SK-MEL-5 (cell line): ENCODE data around the gene ZNF567. TPM values are rescaled to one million over a fixed set of nuclear protein-coding genes. Genes with fewer than 3 reads are reported as not detected.
"Not testable (repeated sequence)": the region's sequence is repeated elsewhere in the genome, so short reads cannot be mapped to it uniquely, and the experiment has no call there.

Source experiments
- DNase-seq: peaks from one replicate; pipeline ENCODE4 v3.0.0-alpha.2; 2016; ENCODE audit warnings: low read depth, low spot score
- in situ Hi-C: cut with HindIII; loops from 2 replicates; pipeline ENCODE4 v1.10.0; 2016; ENCODE audit warnings: low sequenced_read_pairs, high pct_unique_total_duplicates, low pct_unique_long_range_greater_than_20kb
- total RNA-seq: library from RNA; depleted of rRNA; stranded (reverse); fragments of >200 nt; shearing (Covaris generic); gene quantifications from 2 replicates; pipeline ENCODE4 v1.2.3, GENCODE V29; 2014; rRNA removed

The ZNF567 gene
- total RNA-seq, 1 experiment from 2014 or later: 2.9 TPM

GRCh38 chr19:36747750-36748149 is 60.3 kb downstream of the ZNF567 start:
- no peak for DNase-seq
- in situ Hi-C loops: no loop called here

- in situ Hi-C loops: no loop called here
- DNase-seq: no peak
These were observed 61.2 kb downstream of the ZNF567 start for GRCh38 chr19:36748431-36749275.

- in situ Hi-C loops: not testable (repeated sequence)
These were observed 62.2 kb downstream of the ZNF567 start for GRCh38 chr19:36749613-36750012.

GRCh38 chr19:36750066-36750691 is 62.8 kb downstream of the ZNF567 start:
- DNase-seq: no peak
- in situ Hi-C loops: no loop called here

More at GRCh38 chr19:36749613-36750012, 62.2 kb downstream of the ZNF567 start:
- DNase-seq: not testable (repeated sequence)

Other genes with a start within 250 kb of the ZNF567 start
- gene ZNF566, start 198.1 kb upstream of the ZNF567 start, total RNA-seq: 8.2 and 10.2 TPM in 2 replicates
- gene ZNF260, start 159.3 kb upstream of the ZNF567 start, total RNA-seq: 9.0 and 12.0 TPM in 2 replicates
- 7.1 and 7.3 TPM in 2 replicates for gene ZNF529, start 114.3 kb upstream of the ZNF567 start, total RNA-seq
- gene ZNF382, start 82.3 kb upstream of the ZNF567 start, total RNA-seq: 6.8 and 9.9 TPM in 2 replicates
- gene ZNF461, start 20.8 kb upstream of the ZNF567 start, total RNA-seq: 5.4 and 5.8 TPM in 2 replicates
- 2.9 and 3.5 TPM in 2 replicates for gene ZNF850, start 85.2 kb downstream of the ZNF567 start, total RNA-seq
- gene ZNF790, start 150.8 kb downstream of the ZNF567 start, total RNA-seq: 2.5 and 2.6 TPM in 2 replicates
- gene ZNF345, start 163.3 kb downstream of the ZNF567 start, total RNA-seq: 2.0 and 2.4 TPM in 2 replicates
- 1.8 and 2.0 TPM in 2 replicates for gene ZNF829, start 228.7 kb downstream of the ZNF567 start, total RNA-seq
- 4.9 and 8.0 TPM in 2 replicates for gene ZNF568, start 228.7 kb downstream of the ZNF567 start, total RNA-seq